HCT116 (cell line): Measurements from ENCODE around the gene RPE65. TPM values are rescaled to one million over a fixed set of nuclear protein-coding genes. Genes with fewer than 3 reads are reported as not detected.

Experiments used
- ATAC-seq: fragments of 200-7000 bp; cut with Tn5 transposase; 2 replicates; pipeline ENCODE4 v1.9.1; 2020; ENCODE audit warnings: mild to moderate bottlenecking, moderate library complexity
- BruUV-seq: library from RNA; stranded (reverse); fragments of 400-500 nt; replicated peaks from 2 replicates; lab custom pipeline; 2021; lab: Mats Ljungman, UMichigan
- CTCF ChIA-PET: fragments of 300-600 bp; sonication (Branson Sonifier 250); formaldehyde crosslinking; loops from one replicate; lab custom pipeline; 2021; ENCODE audit warnings: antibody characterized with exemption; lab: Charles Lee
- POLR2A ChIA-PET: fragments of 300-600, 350-600 bp; sonication (Branson Sonifier 250); formaldehyde crosslinking; loops from one replicate; lab custom pipeline; 2021; ENCODE audit warnings: antibody characterized with exemption; lab: Charles Lee
- RAD21 ChIA-PET, 2 experiments: fragments of 300-600 bp; sonication (Branson Sonifier 250); formaldehyde crosslinking; loops; one replicate each; lab custom pipeline; 2023; ENCODE audit warnings: low total read pairs in 2 of 2; ENCODE audit not compliant: uncharacterized antibody in 2 of 2, unreplicated experiment in 2 of 2, low non-redundant PET in 1 of 2; lab: Charles Lee
- DNase-seq: peaks from one replicate; pipeline ENCODE4 v3.0.0-alpha.2; 2010; ENCODE audit warnings: low read depth, low spot score
- H2AFZ ChIP-seq: fragments of 200-600 bp; shearing (Covaris generic), sonication (generic); 2 replicates; pipeline ENCODE4 v1.6.1; 2017; ENCODE audit warnings: low read depth, mixed run types, mixed read lengths, antibody characterized with exemption, low read length; ENCODE audit not compliant: poor library complexity, severe bottlenecking
- H3K27ac ChIP-seq: 2 replicates; pipeline ENCODE4 v1.5.1; 2012; ENCODE audit warnings: low read depth, low read length
- H3K27me3 ChIP-seq: fragments of 200-600 bp; sonication (generic); 2 replicates; pipeline ENCODE4 v1.6.1; 2016; ENCODE audit warnings: mixed run types, low read length, mixed read lengths; ENCODE audit not compliant: insufficient read depth
- H3K36me3 ChIP-seq, 2 experiments: fragments of 200-500 bp in 1 of 2; fragments of 200-600 bp in 1 of 2; sonication (Bioruptor generic) in 1 of 2; sonication (generic) in 1 of 2; 2 replicates each; pipeline versions ENCODE4 v1.5.1 to v1.6.1; 2014 to 2016; ENCODE audit warnings: low read length in 2 of 2, inconsistent platforms in 1 of 2, mixed read lengths in 1 of 2, mixed run types in 1 of 2; ENCODE audit not compliant: insufficient read depth in 2 of 2, control insufficient read depth in 1 of 2
- H3K4me1 ChIP-seq, 2 experiments: fragments of 200-600 bp in 1 of 2; sonication (generic) in 1 of 2; 2 replicates each; pipeline versions ENCODE4 v1.5.1 to v1.6.1; 2012 to 2017; ENCODE audit warnings: low read length in 2 of 2, inconsistent platforms in 1 of 2, mild to moderate bottlenecking in 1 of 2, mixed read lengths in 1 of 2, mixed run types in 1 of 2, moderate library complexity in 1 of 2; ENCODE audit not compliant: insufficient read depth in 2 of 2, control insufficient read depth in 1 of 2
- H3K4me2 ChIP-seq: fragments of 200-600 bp; sonication (generic); 2 replicates; pipeline ENCODE4 v1.6.1; 2017; ENCODE audit warnings: mixed run types, low read length, mixed read lengths
- H3K4me3 ChIP-seq, 2 experiments: fragments of 200-600 bp in 1 of 2; sonication (generic) in 1 of 2; replicated peaks in 1 of 2; 2 replicates each; pipeline ENCODE4 v1.5.1; 2011 to 2016; ENCODE audit warnings: low read length in 2 of 2, control low read depth in 1 of 2, low read depth in 1 of 2, mild to moderate bottlenecking in 1 of 2, mixed read lengths in 1 of 2, mixed run types in 1 of 2
- H3K79me2 ChIP-seq: fragments of 200-600 bp; sonication (generic); 2 replicates; pipeline ENCODE4 v1.6.1; 2017; ENCODE audit warnings: mild to moderate bottlenecking, mixed run types, low read length, moderate library complexity, mixed read lengths; ENCODE audit not compliant: insufficient read depth
- H3K9ac ChIP-seq: fragments of 200-600 bp; sonication (generic); 2 replicates; pipeline ENCODE4 v1.6.1; 2016; ENCODE audit warnings: low read length, mixed read lengths
- H3K9me2 ChIP-seq: fragments of 200-600 bp; sonication (generic), shearing (Covaris generic); 2 replicates; pipeline ENCODE4 v1.6.1; 2017; ENCODE audit warnings: mixed run types, mild to moderate bottlenecking, moderate library complexity; ENCODE audit not compliant: insufficient read depth
- H3K9me3 ChIP-seq, 2 experiments: fragments of 200-500 bp in 1 of 2; fragments of 200-600 bp in 1 of 2; sonication (Bioruptor generic) in 1 of 2; sonication (generic) in 1 of 2; 2 replicates each; pipeline ENCODE4 v1.6.1; 2014 to 2017; ENCODE audit warnings: low read length in 2 of 2, mixed read lengths in 2 of 2, inconsistent platforms in 1 of 2, low read depth in 1 of 2, mild to moderate bottlenecking in 1 of 2, mixed run types in 1 of 2, moderate library complexity in 1 of 2; ENCODE audit not compliant: control insufficient read depth in 1 of 2, insufficient read depth in 1 of 2
- H4K20me1 ChIP-seq: fragments of 200-600 bp; sonication (generic), shearing (Covaris generic); 2 replicates; pipeline ENCODE4 v1.6.1; 2017; ENCODE audit warnings: mixed run types, mild to moderate bottlenecking, moderate library complexity; ENCODE audit not compliant: insufficient read depth
- ELF1 ChIP-seq: IDR thresholded peaks from 2 replicates; pipeline ENCODE4 v1.6.1; 2012; ENCODE audit warnings: low read depth, borderline replicate concordance
- EZH2 ChIP-seq: fragments of 200-600 bp; sonication (generic); IDR thresholded peaks from 2 replicates; pipeline ENCODE4 v1.6.1; 2017; ENCODE audit warnings: antibody characterized with exemption, mixed run types
- EZH2phosphoT487 ChIP-seq: fragments of 200-600 bp; IDR thresholded peaks from 2 replicates; pipeline ENCODE4 v1.6.1; 2018; ENCODE audit warnings: antibody characterized with exemption, borderline replicate concordance
- FOSL1 ChIP-seq: IDR thresholded peaks from 2 replicates; pipeline ENCODE4 v1.6.1; 2012; ENCODE audit warnings: low read depth
- JUND ChIP-seq: IDR thresholded peaks from 2 replicates; pipeline ENCODE4 v1.6.1; 2012
- POLR2A ChIP-seq: IDR thresholded peaks from 2 replicates; pipeline ENCODE4 v1.7.0; 2011; ENCODE audit warnings: borderline replicate concordance; ENCODE audit not compliant: insufficient read depth, insufficient read length; ENCODE audit errors: extremely low read depth
- RAD21 ChIP-seq: IDR thresholded peaks from 2 replicates; pipeline ENCODE4 v1.6.1; 2012; ENCODE audit warnings: low read depth, mild to moderate bottlenecking
- YY1 ChIP-seq: IDR thresholded peaks from 2 replicates; pipeline ENCODE4 v1.6.1; 2011; ENCODE audit warnings: low read length, low read depth, moderate library complexity, mild to moderate bottlenecking; ENCODE audit not compliant: insufficient replicate concordance; ENCODE audit errors: extremely low read depth
- intact Hi-C: fragments of 100-400 bp; cut with micrococcal nuclease; formaldehyde crosslinking; loops from 2 replicates; pipeline ENCODE4 v1.10.0; 2022
- total RNA-seq: library from RNA; stranded (reverse); gene quantifications from one replicate; pipeline ENCODE4 v1.2.1, GENCODE V29; 2021; ENCODE audit not compliant: unreplicated experiment
- TF ChIP-seq, protein P1 (sequence below): IDR thresholded peaks from 2 replicates; pipeline ENCODE4 v1.6.1; 2011; ENCODE audit warnings: mild to moderate bottlenecking, low read length, moderate library complexity; ENCODE audit not compliant: insufficient replicate concordance; ENCODE audit errors: extremely low read depth
- TF ChIP-seq, protein P2 (sequence below), 3 experiments: fragments of 200-600 bp in 1 of 3; sonication (generic) in 1 of 3; IDR thresholded peaks in 2 of 3; conservative IDR thresholded peaks in 1 of 3; 2 replicates each; pipeline ENCODE4 v1.5.1; 2012 to 2017; ENCODE audit warnings: low read depth in 2 of 3, low read length in 2 of 3, antibody characterized with exemption in 1 of 3, borderline replicate concordance in 1 of 3, control low read depth in 1 of 3, mild to moderate bottlenecking in 1 of 3, mixed read lengths in 1 of 3, mixed run types in 1 of 3, moderate library complexity in 1 of 3; ENCODE audit not compliant: insufficient read depth in 1 of 3
- TF ChIP-seq, protein P3 (sequence below): IDR thresholded peaks from 2 replicates; pipeline ENCODE4 v1.6.1; 2012
- TF ChIP-seq, protein P4 (sequence below): IDR thresholded peaks from 2 replicates; pipeline ENCODE4 v1.6.1; 2012

RPE65 gene
- total RNA-seq, 1 experiment from 2014 or later, result not detected

DNA sequence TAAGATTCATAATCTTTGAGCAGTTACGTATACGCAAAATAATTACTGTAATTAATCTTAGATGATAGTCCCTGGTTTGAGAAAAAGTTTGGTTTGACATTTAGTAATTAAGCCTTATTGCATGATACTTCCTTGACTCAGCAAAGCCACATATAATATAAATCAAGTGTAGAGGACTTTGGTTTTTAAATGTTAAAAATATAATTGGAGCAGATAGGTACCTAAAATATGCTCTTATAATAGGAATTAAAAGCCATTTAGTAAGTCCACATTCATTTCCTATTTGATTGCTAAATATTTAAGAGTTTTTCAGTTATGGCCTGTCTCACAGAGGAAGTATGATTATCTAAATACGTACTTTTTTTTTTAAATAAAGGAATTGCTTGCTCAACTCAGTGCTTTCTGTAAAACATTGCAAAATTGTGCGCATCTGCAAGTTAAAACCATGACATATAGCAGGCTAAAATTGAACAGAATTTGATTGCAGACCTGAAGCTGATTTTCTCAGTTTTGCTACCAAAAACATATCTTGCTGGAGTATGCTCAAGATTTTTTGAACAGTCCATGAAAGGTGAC is 20.4 kb downstream of the RPE65 start:
- H3K4me2 ChIP-seq, result no peak overlapping the region
- H3K79me2 ChIP-seq, result peaks cover 75% of the 10 kb centered on the region
- no peak overlapping the region for H3K27ac ChIP-seq
- no TSS peak for BruUV-seq
- H3K9me3 ChIP-seq, result no peaks in the 10 kb centered on the region
- DNase-seq (no peak), ATAC-seq (no peak)
- H3K4me3 ChIP-seq, result no peak overlapping the region
- intact Hi-C loops, result no loop called here
- peaks cover 3 to 36% of the 10 kb centered on the region in 2 experiments for H3K36me3 ChIP-seq
- ChIA-PET CTCF (no interaction called here), POLR2A (no interaction called here), RAD21 (no interaction called here)
- H3K27me3 ChIP-seq, result no peaks in the 10 kb centered on the region
- peaks cover 11% of the 10 kb centered on the region; the same call in 1 of the 2 replicates for H4K20me1 ChIP-seq
- H3K4me1 ChIP-seq, result no peaks in the 10 kb centered on the region
- no peak overlapping the region for H3K9ac ChIP-seq
- no peaks in the 10 kb centered on the region for H3K9me2 ChIP-seq
- no peak for TF ChIP-seq EZH2
- TF ChIP-seq, protein P1, sequence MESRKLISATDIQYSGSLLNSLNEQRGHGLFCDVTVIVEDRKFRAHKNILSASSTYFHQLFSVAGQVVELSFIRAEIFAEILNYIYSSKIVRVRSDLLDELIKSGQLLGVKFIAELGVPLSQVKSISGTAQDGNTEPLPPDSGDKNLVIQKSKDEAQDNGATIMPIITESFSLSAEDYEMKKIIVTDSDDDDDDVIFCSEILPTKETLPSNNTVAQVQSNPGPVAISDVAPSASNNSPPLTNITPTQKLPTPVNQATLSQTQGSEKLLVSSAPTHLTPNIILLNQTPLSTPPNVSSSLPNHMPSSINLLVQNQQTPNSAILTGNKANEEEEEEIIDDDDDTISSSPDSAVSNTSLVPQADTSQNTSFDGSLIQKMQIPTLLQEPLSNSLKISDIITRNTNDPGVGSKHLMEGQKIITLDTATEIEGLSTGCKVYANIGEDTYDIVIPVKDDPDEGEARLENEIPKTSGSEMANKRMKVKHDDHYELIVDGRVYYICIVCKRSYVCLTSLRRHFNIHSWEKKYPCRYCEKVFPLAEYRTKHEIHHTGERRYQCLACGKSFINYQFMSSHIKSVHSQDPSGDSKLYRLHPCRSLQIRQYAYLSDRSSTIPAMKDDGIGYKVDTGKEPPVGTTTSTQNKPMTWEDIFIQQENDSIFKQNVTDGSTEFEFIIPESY, result no peak
- no peak for TF ChIP-seq RAD21
- no peak for TF ChIP-seq JUND
- TF ChIP-seq FOSL1, result no peak
- TF ChIP-seq YY1, result no peak
- TF ChIP-seq, protein P2, sequence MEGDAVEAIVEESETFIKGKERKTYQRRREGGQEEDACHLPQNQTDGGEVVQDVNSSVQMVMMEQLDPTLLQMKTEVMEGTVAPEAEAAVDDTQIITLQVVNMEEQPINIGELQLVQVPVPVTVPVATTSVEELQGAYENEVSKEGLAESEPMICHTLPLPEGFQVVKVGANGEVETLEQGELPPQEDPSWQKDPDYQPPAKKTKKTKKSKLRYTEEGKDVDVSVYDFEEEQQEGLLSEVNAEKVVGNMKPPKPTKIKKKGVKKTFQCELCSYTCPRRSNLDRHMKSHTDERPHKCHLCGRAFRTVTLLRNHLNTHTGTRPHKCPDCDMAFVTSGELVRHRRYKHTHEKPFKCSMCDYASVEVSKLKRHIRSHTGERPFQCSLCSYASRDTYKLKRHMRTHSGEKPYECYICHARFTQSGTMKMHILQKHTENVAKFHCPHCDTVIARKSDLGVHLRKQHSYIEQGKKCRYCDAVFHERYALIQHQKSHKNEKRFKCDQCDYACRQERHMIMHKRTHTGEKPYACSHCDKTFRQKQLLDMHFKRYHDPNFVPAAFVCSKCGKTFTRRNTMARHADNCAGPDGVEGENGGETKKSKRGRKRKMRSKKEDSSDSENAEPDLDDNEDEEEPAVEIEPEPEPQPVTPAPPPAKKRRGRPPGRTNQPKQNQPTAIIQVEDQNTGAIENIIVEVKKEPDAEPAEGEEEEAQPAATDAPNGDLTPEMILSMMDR (IDR thresholded peaks at IDR 0.05 in 2 of 3, conservative IDR thresholded peaks at IDR 0.05 in 1 of 3; ENCODE audit: borderline replicate concordance in 1 of 3, insufficient read depth in 1 of 3, low read depth in 2 of 3, low read length in 2 of 3), result no peak
- no peak for TF ChIP-seq EZH2phosphoT487
- TF ChIP-seq, protein P3, sequence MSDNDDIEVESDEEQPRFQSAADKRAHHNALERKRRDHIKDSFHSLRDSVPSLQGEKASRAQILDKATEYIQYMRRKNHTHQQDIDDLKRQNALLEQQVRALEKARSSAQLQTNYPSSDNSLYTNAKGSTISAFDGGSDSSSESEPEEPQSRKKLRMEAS, result no peak
- no peak for TF ChIP-seq ELF1
- no peak for TF ChIP-seq POLR2A
- TF ChIP-seq, protein P4, sequence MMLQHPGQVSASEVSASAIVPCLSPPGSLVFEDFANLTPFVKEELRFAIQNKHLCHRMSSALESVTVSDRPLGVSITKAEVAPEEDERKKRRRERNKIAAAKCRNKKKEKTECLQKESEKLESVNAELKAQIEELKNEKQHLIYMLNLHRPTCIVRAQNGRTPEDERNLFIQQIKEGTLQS, result no peak
- H2AFZ ChIP-seq, result no peak overlapping the region
